ENCODE measurements around the gene RAX. TPM values are rescaled to one million over a fixed set of nuclear protein-coding genes. Genes with fewer than 3 reads are reported as not detected.

The RAX gene
- total RNA-seq, 1 experiment from 2014 or later, result 0.37 TPM

DNA sequence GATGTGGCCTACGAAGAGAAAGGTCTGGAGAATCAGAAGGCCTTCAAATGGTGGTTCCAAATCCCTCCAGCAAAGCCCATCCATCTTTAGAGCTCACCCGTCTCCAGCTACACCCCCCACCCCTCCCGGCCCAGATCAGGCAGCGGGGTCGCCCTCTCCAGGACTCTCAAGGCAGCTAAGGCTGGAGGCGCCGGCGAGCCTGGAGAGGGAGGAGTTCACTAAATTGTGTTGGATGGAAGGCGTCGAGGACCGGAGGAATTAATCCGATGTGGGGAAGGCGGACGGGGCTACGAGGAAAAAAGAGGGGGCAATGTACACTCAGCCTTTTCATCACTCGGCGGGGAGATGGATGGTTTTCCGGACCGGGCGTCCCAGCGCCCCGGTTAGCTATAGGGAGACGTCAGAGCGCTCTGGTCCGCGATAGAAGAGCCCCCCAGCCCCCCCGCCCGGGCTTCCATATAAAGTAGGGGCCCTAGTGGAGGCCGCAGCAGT, 53.5 kb downstream of the RAX start, which contains the start of gene GRP:
TSS of gene GRP (plus strand) at position 487 of the 492 bp plus-strand sequence. CDS start 108 bp downstream, outside the sequence.
- no peak within 1 kb of the TSS for H2BK20ac ChIP-seq (ENCODE audit: low read depth, low read length, poor library complexity, severe bottlenecking)
- Mint-ChIP-seq H3K9me3 (peaks cover 0 to 2% of the 10 kb centered on the region in 2 experiments; a peak in 1 of 5 replicates), H3K27me3 (ENCODE audit: low read depth) (peaks cover 100% of the 10 kb centered on the region), H3K36me3 (ENCODE audit: insufficient read depth in 1 of 3, low read depth in 3 of 3) (no peaks in the 10 kb centered on the region; a peak in 1 of 7 replicates), H3K4me3 (peak within 1 kb of the TSS; percentile 69 to 92), H3K27ac (no peak within 1 kb of the TSS; a peak in 1 of 7 replicates), H3K4me1 (peaks cover 12 to 22% of the 10 kb centered on the region in 2 experiments)
- H2BK120ac ChIP-seq (ENCODE audit: low read depth, low read length, poor library complexity, severe bottlenecking), result no peak within 1 kb of the TSS
- H2BK12ac ChIP-seq (ENCODE audit: insufficient read length, low read depth, low read length), result no peak within 1 kb of the TSS
- H3K56ac ChIP-seq (ENCODE audit: insufficient read length, low read depth, low read length), result no peak within 1 kb of the TSS
- peaks cover 13% of the 10 kb centered on the region for H3K23me2 ChIP-seq (ENCODE audit: insufficient read length, low read depth, low read length, poor library complexity, severe bottlenecking)
- H3K23ac ChIP-seq (ENCODE audit: insufficient read length, low read depth, low read length), result no peak within 1 kb of the TSS
- no peak within 1 kb of the TSS for H3K18ac ChIP-seq (ENCODE audit: insufficient read length, low read depth, low read length)
- H4K91ac ChIP-seq (ENCODE audit: insufficient read length, low read depth, low read length), result no peak within 1 kb of the TSS
- H3K27me3 ChIP-seq (ENCODE audit: insufficient read depth, low read length), result peaks cover 47% of the 10 kb centered on the region
- no peaks in the 10 kb centered on the region for H3K4me1 ChIP-seq (ENCODE audit: insufficient read depth, low read length)
- no peak within 1 kb of the TSS for H4K8ac ChIP-seq (replicated peaks; ENCODE audit: insufficient read length, low read depth, low read length)
- no peak within 1 kb of the TSS for H3T11ph ChIP-seq (ENCODE audit: low read length)
- peak within 1 kb of the TSS; percentile 81 for H3K4me2 ChIP-seq (ENCODE audit: insufficient read depth, insufficient read length, low read length)
- TF ChIP-seq CTCF (conservative IDR thresholded peaks at IDR 0.05), result peak; percentile 38; the same call in 1 of the 3 replicates
- H2BK15ac ChIP-seq (ENCODE audit: low read depth, low read length), result no peak within 1 kb of the TSS
- H3K9me3 ChIP-seq (ENCODE audit: control insufficient read depth, low read depth, low read length), result no peaks in the 10 kb centered on the region
- no peaks in the 10 kb centered on the region for H4K20me1 ChIP-seq (ENCODE audit: control insufficient read depth, insufficient read depth, insufficient read length)
- H2BK5ac ChIP-seq (ENCODE audit: insufficient read length, low read length), result no peak within 1 kb of the TSS
- no peaks in the 10 kb centered on the region for H3K79me1 ChIP-seq (ENCODE audit: insufficient read depth, low read depth, low read length, poor library complexity, severe bottlenecking)
- H3K27ac ChIP-seq (ENCODE audit: insufficient read length, low read depth, low read length), result no peak within 1 kb of the TSS
- no peak within 1 kb of the TSS for H3K4ac ChIP-seq (ENCODE audit: low read depth, low read length)
- no peak within 1 kb of the TSS for H3K9ac ChIP-seq (ENCODE audit: extremely low read depth, insufficient read length, low read length)
- WGBS (ENCODE audit: extremely low coverage, insufficient read length, low lambda C conversion rate), result no CpG with 5 or more reads among the region's 29 CpGs
- peak; percentile 47 for DNase-seq
- H2AK5ac ChIP-seq (ENCODE audit: insufficient read length, low read length), result no peak within 1 kb of the TSS
- H3K14ac ChIP-seq (ENCODE audit: insufficient read depth, low read length), result no peak within 1 kb of the TSS
- no peak within 1 kb of the TSS for H4K5ac ChIP-seq (ENCODE audit: insufficient read length, low read depth, low read length)
- H2AFZ ChIP-seq (ENCODE audit: low read length), result no peak within 1 kb of the TSS
- H3K79me2 ChIP-seq (ENCODE audit: insufficient read depth, low read length), result no peaks in the 10 kb centered on the region
